ENCODE measurements around the gene BAZ2B. TPM values are rescaled to one million over a fixed set of nuclear protein-coding genes. Genes with fewer than 3 reads are reported as not detected.

Gene BAZ2B
- total RNA-seq, 1 donor from 2014 or later = 37.4 TPM

DNA sequence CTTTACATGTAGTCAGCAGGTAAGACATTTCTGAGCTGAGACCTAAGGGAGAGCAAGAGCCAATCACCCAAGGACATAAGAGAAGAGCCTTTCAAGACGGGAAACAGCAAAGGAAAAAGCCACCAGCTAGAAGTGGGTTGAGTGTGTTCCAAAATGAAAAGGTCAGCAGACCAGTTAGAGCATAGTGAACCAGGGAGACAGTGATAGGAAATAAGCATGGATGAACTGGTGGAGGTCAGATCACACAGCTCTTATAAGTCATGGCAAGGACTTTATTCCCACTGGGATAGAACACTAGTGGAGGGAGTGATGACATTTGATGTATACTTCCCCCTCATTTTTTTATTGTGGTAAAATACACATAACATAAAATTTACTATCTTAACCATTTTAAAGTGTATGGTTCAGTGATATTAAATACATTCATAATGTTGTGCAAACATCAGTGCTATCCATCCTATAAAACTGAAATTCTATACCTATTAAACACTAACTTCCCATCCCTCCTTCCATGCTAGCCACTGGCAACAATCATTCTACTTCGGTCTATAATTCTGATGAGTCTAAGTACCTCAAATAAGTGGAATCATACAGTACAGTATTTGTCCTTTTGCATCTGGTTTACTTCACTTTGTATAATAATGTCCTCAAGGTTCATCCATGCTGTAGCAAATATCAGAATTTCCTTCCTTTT lies 174.0 kb downstream of the BAZ2B start:
- TF ChIP-seq, protein P1, sequence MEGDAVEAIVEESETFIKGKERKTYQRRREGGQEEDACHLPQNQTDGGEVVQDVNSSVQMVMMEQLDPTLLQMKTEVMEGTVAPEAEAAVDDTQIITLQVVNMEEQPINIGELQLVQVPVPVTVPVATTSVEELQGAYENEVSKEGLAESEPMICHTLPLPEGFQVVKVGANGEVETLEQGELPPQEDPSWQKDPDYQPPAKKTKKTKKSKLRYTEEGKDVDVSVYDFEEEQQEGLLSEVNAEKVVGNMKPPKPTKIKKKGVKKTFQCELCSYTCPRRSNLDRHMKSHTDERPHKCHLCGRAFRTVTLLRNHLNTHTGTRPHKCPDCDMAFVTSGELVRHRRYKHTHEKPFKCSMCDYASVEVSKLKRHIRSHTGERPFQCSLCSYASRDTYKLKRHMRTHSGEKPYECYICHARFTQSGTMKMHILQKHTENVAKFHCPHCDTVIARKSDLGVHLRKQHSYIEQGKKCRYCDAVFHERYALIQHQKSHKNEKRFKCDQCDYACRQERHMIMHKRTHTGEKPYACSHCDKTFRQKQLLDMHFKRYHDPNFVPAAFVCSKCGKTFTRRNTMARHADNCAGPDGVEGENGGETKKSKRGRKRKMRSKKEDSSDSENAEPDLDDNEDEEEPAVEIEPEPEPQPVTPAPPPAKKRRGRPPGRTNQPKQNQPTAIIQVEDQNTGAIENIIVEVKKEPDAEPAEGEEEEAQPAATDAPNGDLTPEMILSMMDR (IDR thresholded peaks at IDR 0.05; ENCODE audit: insufficient read depth, low read length, severe bottlenecking) = no peak
- no peak for FAIRE-seq
- peaks cover 8% of the 10 kb centered on the region for H3K36me3 ChIP-seq (ENCODE audit: control insufficient read depth, insufficient read depth, low read length)

DNA sequence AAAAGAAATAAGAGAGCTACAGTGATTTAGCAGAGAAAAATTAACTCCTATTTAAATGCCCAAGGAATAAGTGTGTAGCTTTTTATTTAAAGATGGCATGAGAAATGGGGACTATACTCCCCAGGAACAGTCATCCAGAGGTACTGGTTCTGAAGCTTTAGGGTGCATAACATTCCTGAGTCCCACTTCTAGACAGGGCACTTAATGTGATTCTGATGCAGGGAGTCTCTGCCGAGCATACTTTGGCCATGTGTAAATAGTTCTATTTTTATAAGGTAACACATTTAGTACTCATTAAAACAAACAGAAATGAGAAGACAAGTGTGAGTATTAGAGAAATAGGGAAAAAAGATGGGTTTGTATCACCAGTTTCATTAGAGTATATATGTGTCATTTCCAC lies 175.2 kb downstream of the BAZ2B start:
- Histone ChIP-seq H3K4me3 (ENCODE audit: low read depth, low read length) (no peak overlapping the region), H3K36me3 (ENCODE audit: control insufficient read depth, insufficient read depth, low read length) (peaks cover 8% of the 10 kb centered on the region), H3K27me3 (ENCODE audit: control insufficient read depth, insufficient read depth, low read length) (no peaks in the 10 kb centered on the region)
- no peak for DNase-seq (ENCODE audit: low read depth)
- FAIRE-seq = no peak
- TF ChIP-seq, protein P1 (IDR thresholded peaks at IDR 0.05; ENCODE audit: insufficient read depth, low read length, severe bottlenecking) = no peak

More for the DNA sequence above, 174.0 kb downstream of the BAZ2B start:
- no peak overlapping the region for H3K4me3 ChIP-seq (ENCODE audit: low read depth, low read length)
- no peaks in the 10 kb centered on the region for H3K27me3 ChIP-seq (ENCODE audit: control insufficient read depth, insufficient read depth, low read length)
- no peak for DNase-seq (ENCODE audit: low read depth)

DNA sequence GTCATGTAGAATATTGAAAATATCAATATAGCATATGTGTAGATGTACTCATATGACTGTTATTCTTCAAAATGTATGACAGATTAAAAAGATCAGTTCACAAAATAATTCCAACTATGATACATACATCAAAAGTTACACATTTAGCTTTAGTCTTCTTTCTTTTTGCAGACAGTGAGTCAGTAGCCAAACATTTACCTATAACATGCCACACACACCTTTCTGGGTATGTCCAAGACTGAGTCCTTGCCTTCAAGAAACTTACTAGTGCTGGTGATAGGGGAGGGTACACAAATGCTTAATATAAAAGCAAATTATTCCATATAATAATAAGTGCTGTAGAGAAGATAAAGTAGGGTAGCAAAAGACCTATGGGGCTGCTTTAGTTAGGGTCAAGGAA lies 176.9 kb downstream of the BAZ2B start:
- Histone ChIP-seq H3K27me3 (ENCODE audit: control insufficient read depth, insufficient read depth, low read length) (no peaks in the 10 kb centered on the region), H3K36me3 (ENCODE audit: control insufficient read depth, insufficient read depth, low read length) (peaks cover 1% of the 10 kb centered on the region), H3K4me3 (ENCODE audit: low read depth, low read length) (no peak overlapping the region)
- TF ChIP-seq, protein P1 (IDR thresholded peaks at IDR 0.05; ENCODE audit: insufficient read depth, low read length, severe bottlenecking) = no peak
- FAIRE-seq = no peak
- DNase-seq (ENCODE audit: low read depth) = peak; percentile 40

DNA sequence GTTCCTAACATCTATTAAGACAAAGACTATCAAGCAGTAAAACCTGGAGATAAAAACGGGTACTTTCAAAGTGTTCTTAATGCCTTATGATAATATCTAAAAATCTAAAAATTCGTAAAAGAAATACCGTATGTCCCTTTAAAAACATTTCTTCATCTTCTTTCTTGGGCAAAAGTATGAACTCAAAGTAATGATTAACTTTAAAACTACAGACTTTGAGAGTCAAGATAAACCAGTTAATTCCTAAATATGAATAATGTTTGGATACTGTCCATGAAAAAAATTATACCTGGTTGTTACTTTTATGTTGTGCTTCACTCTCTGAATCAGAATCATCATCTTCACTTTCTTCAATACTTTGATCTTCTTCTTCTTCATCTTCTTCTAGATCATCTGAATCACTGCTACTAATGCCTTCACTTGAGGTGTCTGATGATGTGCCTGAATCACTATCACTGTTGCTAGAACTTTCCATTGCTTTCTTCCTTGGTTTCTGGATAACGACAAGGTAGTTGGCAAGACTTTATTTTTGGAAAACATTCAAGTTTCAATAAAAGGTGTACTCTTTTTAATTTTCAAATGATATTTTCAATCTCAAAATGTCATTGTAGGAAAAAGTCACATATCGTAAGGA lies 177.5 kb downstream of the BAZ2B start:
- FAIRE-seq = no peak

DNA sequence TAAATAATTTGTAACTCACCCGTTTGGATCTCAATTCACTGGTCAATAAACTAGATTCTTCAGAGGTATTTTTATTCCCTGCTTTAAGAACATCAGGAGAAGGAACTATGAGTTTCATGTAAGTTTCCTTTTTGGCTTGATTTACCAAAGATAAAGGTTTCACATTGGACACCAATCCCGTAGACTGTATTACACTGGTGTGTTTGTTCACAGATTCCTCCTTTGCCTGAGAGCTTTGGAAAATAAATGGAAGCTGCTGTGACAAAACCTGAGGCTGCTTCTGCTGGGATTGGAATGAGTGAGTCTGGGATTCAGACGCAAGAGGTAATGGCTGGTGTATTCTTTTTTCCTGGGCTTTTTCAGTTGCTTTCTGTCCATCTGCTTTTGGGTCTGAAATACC lies 178.1 kb downstream of the BAZ2B start:
- FAIRE-seq = no peak
- TF ChIP-seq, protein P1 (IDR thresholded peaks at IDR 0.05; ENCODE audit: insufficient read depth, low read length, severe bottlenecking) = no peak
- Histone ChIP-seq H3K36me3 (ENCODE audit: control insufficient read depth, insufficient read depth, low read length) (peaks cover 1% of the 10 kb centered on the region), H3K27me3 (ENCODE audit: control insufficient read depth, insufficient read depth, low read length) (no peaks in the 10 kb centered on the region), H3K4me3 (ENCODE audit: low read depth, low read length) (no peak overlapping the region)
- no peak for DNase-seq (ENCODE audit: low read depth)

More for the DNA sequence above, 177.5 kb downstream of the BAZ2B start:
- DNase-seq (ENCODE audit: low read depth) = no peak
- H3K27me3 ChIP-seq (ENCODE audit: control insufficient read depth, insufficient read depth, low read length) = no peaks in the 10 kb centered on the region
- no peak overlapping the region for H3K4me3 ChIP-seq (ENCODE audit: low read depth, low read length)
- H3K36me3 ChIP-seq (ENCODE audit: control insufficient read depth, insufficient read depth, low read length) = peaks cover 1% of the 10 kb centered on the region
- TF ChIP-seq, protein P1 (IDR thresholded peaks at IDR 0.05; ENCODE audit: insufficient read depth, low read length, severe bottlenecking) = no peak

Measured in bronchial epithelial cell (primary cell).